ENCODE results near the gene HIBADH.
A peak's percentile ranks its signal among the peaks of the same experiment; 100 is the strongest.
"Not testable (repeated sequence)": the region's sequence is repeated elsewhere in the genome, so short reads cannot be mapped to it uniquely, and the experiment has no call there.

HIBADH gene

DNA sequence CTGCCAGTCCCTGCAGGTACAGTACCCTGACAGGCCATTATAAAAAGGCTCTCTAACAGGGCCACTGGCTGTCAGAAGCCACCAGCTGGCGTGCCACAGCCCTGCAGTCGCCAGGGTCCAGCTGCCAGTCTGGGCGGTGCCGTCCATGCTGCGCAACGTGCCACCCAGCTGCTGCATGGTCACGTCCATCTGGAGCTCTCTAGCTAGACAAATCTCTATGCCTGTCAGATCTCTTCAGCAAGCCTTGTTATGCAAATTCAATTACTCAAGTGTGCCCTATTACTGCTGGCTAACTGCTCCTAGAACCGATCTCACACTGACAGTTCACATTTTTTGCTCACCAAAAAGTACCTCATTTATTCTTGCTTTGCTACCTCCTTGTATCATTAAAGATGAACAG, 75.9 kb downstream of the HIBADH start:
- TF ChIP-seq, protein P1, sequence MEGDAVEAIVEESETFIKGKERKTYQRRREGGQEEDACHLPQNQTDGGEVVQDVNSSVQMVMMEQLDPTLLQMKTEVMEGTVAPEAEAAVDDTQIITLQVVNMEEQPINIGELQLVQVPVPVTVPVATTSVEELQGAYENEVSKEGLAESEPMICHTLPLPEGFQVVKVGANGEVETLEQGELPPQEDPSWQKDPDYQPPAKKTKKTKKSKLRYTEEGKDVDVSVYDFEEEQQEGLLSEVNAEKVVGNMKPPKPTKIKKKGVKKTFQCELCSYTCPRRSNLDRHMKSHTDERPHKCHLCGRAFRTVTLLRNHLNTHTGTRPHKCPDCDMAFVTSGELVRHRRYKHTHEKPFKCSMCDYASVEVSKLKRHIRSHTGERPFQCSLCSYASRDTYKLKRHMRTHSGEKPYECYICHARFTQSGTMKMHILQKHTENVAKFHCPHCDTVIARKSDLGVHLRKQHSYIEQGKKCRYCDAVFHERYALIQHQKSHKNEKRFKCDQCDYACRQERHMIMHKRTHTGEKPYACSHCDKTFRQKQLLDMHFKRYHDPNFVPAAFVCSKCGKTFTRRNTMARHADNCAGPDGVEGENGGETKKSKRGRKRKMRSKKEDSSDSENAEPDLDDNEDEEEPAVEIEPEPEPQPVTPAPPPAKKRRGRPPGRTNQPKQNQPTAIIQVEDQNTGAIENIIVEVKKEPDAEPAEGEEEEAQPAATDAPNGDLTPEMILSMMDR (conservative IDR thresholded peaks at IDR 0.05): no peak
- TF ChIP-seq ZFX (IDR thresholded peaks at IDR 0.05): no peak
- H3K27ac ChIP-seq: no peak overlapping the region

DNA sequence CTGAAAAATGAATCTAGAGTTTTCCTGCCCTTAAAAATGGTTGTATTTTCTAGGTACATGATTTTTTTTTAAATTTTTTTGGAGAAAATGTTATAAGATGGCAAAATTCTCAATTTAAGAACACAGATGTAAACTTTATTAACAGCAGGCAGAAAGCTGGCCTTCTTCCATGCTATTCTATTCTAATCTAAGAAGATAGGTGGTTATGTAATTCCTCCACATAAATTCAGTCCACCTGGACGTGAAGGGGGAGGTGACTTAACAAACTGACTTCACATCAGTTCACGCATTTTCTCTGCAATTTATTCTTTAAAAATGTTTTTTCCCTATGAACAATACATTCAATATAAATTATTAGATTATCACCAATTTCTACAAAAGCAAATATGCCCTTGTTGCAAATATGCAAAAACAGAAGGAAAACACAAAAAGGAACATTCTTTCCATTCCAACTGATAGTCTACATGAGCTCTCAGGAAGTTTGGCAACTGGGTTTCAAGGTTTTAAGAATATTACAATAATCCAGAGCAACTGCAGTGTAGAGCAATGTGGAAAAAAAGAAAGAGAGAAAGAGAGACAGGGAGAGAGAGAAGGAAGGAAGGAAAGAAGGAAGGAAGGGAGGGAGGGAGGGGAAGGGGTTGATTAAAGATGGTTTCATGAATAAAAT, 76.8 kb downstream of the HIBADH start:
- H3K27ac ChIP-seq: no peak overlapping the region
- no peak for TF ChIP-seq ZFX (IDR thresholded peaks at IDR 0.05)
- TF ChIP-seq, protein P1 (conservative IDR thresholded peaks at IDR 0.05): no peak

DNA sequence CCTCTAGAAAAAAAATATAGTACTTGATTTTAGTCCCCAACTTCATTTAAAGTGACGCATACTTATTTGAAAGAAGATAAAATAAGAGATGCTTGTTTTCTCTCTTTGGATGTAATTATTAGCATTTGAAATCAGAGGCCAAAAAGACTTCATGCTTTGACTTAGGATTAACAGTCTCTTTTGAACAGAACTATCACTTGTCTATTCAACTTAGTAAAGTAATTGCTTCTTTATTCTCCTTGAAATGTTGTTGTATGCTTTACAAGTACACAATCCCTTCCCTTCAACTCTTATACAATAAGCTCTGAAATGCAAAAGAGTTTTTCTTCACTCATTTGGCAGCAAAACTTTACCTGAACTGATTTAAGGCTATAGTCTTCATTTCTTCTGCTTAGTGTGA, 80.8 kb downstream of the HIBADH start:
- TF ChIP-seq ZFX (IDR thresholded peaks at IDR 0.05): no peak
- TF ChIP-seq, protein P1 (conservative IDR thresholded peaks at IDR 0.05): no peak
- no peak overlapping the region for H3K27ac ChIP-seq

DNA sequence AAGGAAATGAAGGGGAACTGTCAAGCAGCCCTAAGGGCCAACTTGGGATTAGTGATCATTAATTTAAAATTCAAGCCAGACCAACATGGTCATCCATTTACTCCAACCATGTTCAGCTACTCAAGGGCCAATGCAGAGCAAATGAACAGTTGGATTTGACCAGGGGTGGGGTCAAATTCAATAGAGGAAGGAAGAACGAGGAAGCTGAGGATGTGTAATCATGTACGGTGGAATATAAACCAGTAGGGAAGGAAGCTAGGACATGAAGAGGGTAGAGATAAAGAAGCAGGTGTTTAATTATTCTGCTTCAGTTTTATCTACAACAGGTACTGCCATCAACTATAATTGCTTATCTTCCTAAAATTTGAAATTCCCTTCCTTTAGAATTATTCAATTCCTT, 81.6 kb downstream of the HIBADH start:
- TF ChIP-seq ZFX (IDR thresholded peaks at IDR 0.05): no peak
- TF ChIP-seq, protein P1 (conservative IDR thresholded peaks at IDR 0.05): no peak
- H3K27ac ChIP-seq: no peak overlapping the region

DNA sequence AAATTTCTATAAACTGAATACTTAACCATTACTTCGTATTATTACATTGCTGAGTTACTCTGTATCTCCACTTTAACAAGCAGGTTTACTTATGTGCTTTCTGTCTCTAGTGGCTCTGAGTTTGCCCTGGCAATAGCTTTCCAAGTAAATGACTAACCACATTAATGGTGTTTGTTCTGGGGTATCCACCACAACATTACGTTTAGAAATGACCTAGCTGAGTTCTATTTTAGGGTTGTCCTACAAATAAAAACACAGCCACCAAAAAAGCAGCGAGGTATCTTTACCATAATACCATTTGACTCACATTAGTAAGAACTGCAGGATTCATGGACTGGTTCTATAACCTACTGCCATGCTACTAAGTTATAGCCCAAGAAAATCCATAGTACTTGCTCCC, 83.1 kb downstream of the HIBADH start:
- TF ChIP-seq, protein P1 (conservative IDR thresholded peaks at IDR 0.05): no peak
- TF ChIP-seq ZFX (IDR thresholded peaks at IDR 0.05): no peak
- no peak overlapping the region for H3K27ac ChIP-seq

DNA sequence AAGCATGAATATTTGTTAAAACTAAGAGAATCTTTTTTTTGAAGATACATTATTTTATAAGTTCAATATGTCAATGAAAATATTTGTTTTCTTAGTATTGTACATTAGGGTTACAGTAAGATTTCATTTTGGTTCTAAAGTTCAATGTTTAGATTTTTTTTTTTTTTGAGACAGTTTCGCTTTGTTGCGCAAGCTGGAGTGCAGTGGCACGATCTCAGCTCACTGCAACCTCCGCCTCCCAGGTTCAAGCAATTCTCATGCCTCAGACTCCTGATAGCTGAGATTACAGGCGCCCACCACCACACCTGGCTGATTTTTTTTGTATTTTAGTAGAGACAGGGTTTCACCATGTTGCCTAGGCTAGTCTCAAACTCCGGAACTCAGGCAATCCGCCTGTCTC, 84.5 kb downstream of the HIBADH start:
- H3K27ac ChIP-seq: not testable (repeated sequence)

DNA sequence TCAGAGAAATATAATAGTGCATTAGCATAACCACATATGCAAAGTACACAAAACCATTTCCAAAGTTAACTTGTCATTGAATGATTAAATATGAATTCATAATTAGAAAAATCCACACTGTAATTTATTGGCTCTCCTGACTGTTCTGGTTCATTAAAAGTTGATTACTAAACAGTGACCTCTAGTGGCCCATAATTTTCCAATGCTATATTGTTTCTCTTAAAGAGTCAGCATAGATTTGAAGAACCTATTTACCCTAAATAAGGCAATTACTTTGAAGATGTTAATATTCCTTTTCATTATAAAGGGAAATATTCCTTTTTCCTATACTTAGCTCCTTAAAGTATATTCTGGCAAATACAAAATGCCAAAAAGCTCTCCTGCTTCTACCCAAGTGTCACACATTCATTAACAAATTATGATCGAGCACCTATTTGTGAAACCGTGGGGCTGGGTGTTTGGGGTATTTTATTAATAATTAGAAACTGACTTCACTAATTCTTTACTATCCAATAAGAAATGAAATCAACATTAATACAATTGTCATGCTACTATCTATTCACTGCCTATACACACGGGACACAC, 86.2 kb downstream of the HIBADH start:
- TF ChIP-seq ZFX (IDR thresholded peaks at IDR 0.05): no peak
- TF ChIP-seq, protein P1 (conservative IDR thresholded peaks at IDR 0.05): peak; percentile 83
- H3K27ac ChIP-seq: no peak overlapping the region

DNA sequence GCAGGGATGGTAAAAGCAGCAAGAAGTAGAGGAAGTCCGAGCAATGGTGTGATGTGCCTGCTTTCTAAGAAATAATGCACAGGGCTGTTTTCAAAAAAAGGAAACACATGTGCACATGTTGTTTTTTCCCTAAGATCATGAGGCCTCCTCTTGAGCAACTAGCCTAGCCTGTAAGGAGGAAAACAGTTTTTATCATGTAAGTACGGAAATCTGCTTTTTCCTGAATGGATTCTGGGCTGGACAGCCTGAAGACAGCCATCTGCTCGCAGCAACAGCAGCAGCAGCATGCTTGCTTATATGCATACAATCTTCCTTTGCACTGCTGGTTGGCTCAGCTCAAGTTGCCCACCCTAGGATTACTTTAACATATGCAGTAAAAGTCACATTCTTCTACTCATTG, 87.1 kb downstream of the HIBADH start:
- no peak overlapping the region; the same call in 1 of the 2 replicates for H3K27ac ChIP-seq
- no peak for TF ChIP-seq ZFX (IDR thresholded peaks at IDR 0.05)
- TF ChIP-seq, protein P1 (conservative IDR thresholded peaks at IDR 0.05): no peak

All from C4-2B (cell line).